CD4-positive, alpha-beta T cell treated with Interleukin-15 for 4 hours (primary cell): ENCODE data around the gene IRF2BP2.

Source experiments
- DNase-seq: peaks from one replicate; pipeline ENCODE4 v3.0.0-alpha.2; 2020; ENCODE audit warnings: low spot score

Gene IRF2BP2

GRCh38 chr1:234555390-234556024 is 54.5 kb downstream of the IRF2BP2 start:
- DNase-seq: no peak

DNA sequence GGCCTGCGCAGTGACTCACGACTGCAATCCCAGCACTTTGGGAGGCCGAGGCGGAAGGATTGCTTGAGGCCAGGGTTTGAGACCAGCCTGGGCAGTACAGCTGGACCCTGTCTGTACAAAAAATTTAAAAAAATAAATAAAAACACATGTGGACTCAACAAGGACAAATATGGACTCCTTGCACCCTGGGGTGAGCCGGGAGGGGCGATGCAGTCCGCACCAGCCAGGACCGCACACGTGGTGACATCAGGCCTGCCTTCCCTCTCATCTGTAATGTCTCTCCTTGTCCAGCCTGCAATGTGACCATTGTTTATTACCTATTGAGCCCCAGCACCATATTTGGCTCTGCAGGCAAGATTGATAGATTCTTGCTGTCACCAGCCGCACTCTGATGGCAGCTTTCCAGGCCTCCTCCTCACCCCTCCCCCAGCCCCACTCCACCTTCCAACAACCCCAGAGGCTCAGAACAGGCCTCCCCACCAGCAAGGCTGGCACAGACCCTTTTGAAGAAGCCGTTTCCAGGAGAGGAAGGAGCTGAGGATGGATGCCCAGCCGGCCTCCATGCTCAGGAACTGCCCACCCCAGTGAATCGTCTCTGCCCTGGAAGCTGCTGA is 55.2 kb downstream of the IRF2BP2 start:
- no peak for DNase-seq
